Choroid plexus epithelial cell (primary cell): ENCODE data around the gene BEGAIN.

Experiments used
- DNase-seq: peaks from one replicate; pipeline ENCODE4 v3.0.0-alpha.2; 2010; ENCODE audit warnings: low read depth
- H3K4me3 ChIP-seq: 2 replicates; pipeline ENCODE4 v1.5.1; 2011; ENCODE audit warnings: low read depth, mild to moderate bottlenecking, control low read depth, low read length, moderate library complexity
- CTCF ChIP-seq: conservative IDR thresholded peaks from 2 replicates; pipeline ENCODE4 v1.5.1; 2011; ENCODE audit warnings: low read depth, mild to moderate bottlenecking, control low read depth, inconsistent platforms, low read length, moderate library complexity

The BEGAIN gene

DNA sequence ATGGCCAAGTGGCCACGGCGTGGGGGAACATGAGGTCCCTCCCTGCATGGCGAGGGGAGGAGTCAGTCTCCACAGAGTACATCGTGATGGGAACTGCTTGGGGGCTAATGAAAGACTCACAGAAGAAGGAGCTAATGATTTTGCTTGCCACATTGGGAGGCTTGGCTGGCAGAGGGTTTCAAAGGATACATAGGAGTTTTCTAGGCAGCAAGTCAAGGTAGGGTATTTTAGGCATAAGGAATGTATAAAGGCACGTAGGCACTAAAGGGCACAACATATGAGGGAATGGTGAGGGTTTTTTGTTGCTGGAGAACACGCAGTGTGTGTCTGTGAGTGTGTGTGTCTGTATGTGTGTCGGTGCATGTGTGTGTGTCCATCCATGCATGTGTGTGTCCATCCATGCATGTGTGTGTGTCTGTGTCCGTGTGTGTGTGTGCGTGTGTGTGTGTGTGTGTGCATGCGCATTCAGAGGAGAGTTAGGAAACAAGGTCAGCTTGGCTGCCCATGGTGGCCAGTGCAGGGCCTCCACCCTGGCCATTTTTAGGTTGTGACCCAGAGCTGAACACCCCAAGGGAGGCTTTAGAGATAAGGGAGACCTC lies 84.5 kb downstream of the BEGAIN start:
- DNase-seq: no peak
- TF ChIP-seq CTCF: no peak
- no peak overlapping the region for H3K4me3 ChIP-seq

DNA sequence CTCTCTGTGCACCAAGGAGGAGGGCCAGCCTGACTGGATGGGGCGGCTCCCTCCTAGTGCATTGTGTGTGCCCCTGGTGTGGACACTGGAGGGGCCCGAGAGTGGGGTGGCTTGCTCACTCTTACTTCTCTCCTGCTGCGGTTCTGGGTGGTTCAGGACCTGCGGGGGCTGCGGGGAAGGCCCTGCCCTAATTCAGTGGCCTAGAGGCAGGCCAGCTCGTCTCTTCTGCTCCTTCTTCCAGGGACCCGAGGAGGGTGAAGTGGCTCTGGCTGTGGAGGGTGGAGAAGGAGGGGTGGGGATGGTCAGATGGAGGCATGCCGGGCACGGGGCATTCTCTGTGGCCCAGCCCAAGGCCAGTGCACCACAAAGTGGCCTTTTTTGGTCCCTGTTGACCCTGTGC lies 87.1 kb downstream of the BEGAIN start:
- H3K4me3 ChIP-seq: no peak overlapping the region
- DNase-seq: no peak
- TF ChIP-seq CTCF: no peak

- no peak for TF ChIP-seq CTCF
- no peak overlapping the region for H3K4me3 ChIP-seq
- DNase-seq: no peak
These were observed 89.1 kb downstream of the BEGAIN start for GRCh38 chr14:100498068-100498467.

- no peak for TF ChIP-seq CTCF
- H3K4me3 ChIP-seq: no peak overlapping the region
These were observed 91.3 kb downstream of the BEGAIN start for GRCh38 chr14:100495917-100496316.

DNA sequence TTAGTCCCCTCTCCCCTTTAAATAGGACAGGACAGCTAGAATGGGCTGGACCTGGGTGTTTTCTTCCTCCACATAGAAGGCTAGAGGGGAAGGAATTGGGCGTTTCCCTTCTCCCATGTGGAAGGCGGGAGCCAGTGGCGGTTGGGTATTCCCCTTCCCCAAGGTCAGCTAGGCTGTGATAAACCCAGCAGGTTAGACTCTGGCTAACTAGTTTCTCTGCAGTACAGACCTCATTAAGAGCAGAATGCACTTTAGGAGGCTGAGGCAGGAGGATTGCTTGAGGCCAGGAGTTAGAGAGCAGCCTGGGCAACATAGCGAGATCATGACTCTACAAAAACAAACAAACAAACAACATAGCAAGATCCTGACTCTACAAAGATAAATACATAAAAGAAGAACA lies 92.6 kb downstream of the BEGAIN start:
- DNase-seq: no peak
- TF ChIP-seq CTCF: no peak
- H3K4me3 ChIP-seq: no peak overlapping the region

More at GRCh38 chr14:100495917-100496316, 91.3 kb downstream of the BEGAIN start:
- DNase-seq: no peak

DNA sequence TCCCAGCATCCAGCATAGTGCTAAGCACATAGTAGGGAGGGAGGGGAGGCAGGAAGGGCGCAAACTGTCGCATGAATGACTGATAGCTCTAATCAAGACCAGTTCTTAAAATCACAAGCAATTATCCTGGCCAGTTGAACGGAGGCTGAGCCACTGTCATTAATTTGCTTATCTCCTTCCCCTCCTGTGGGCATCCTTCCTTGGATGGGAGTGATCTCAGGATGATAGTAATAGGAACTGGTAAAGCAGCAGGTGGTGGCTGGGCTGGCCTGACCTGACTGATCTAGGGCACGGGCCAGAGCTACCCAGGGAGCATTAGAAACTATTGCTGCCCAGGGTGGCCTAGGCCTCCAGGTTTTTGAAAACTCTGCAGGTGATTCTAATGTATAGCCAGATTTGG lies 97.0 kb downstream of the BEGAIN start:
- no peak for DNase-seq
- TF ChIP-seq CTCF: no peak
- H3K4me3 ChIP-seq: no peak overlapping the region

GRCh38 chr14:100488057-100488456 lies 99.2 kb downstream of the BEGAIN start:
- peak; percentile 53 for DNase-seq
- no peak overlapping the region for H3K4me3 ChIP-seq
- no peak for TF ChIP-seq CTCF
